Activated naive CD8-positive, alpha-beta T cell treated with anti-CD3 and anti-CD28 coated beads, Interleukin-2, amount 10 ng/mL, durations not matched to agents 7 days and 5 days (primary cell): ENCODE measurements around the gene OVCH1. TPM values are rescaled to one million over a fixed set of nuclear protein-coding genes. Genes with fewer than 3 reads are reported as not detected.

ENCODE experiments used
- ATAC-seq: fragments of 150-1000 bp; cut with Tn5 transposase; one replicate; pipeline ENCODE4 v1.10.0; 2021; ENCODE audit warnings: low read depth, moderate library complexity
- POLR2A ChIA-PET: fragments of 350-600 bp; sonication (Branson Sonifier 250); formaldehyde crosslinking; loops from one replicate; lab custom pipeline; 2021; ENCODE audit warnings: antibody characterized with exemption; lab: Charles Lee
- DNase-seq: peaks from one replicate; pipeline ENCODE4 v3.0.0; 2021
- H3K27ac Mint-ChIP-seq: one replicate; pipeline ENCODE4 v1.8.0; 2022; ENCODE audit warnings: mild to moderate bottlenecking, mixed read lengths
- H3K27me3 Mint-ChIP-seq: one replicate; pipeline ENCODE4 v1.8.0; 2022; ENCODE audit warnings: mild to moderate bottlenecking, moderate library complexity, mixed read lengths
- H3K36me3 Mint-ChIP-seq: one replicate; pipeline ENCODE4 v1.8.0; 2021; ENCODE audit warnings: mild to moderate bottlenecking, mixed read lengths
- H3K4me1 Mint-ChIP-seq: one replicate; pipeline ENCODE4 v1.8.0; 2021; ENCODE audit warnings: mixed read lengths
- H3K4me3 Mint-ChIP-seq: one replicate; pipeline ENCODE4 v1.8.0; 2022; ENCODE audit warnings: mild to moderate bottlenecking, moderate library complexity, mixed read lengths
- H3K9me3 Mint-ChIP-seq: one replicate; pipeline ENCODE4 v1.8.0; 2021; ENCODE audit warnings: mixed read lengths
- total RNA-seq, 2 experiments: library from RNA; stranded (reverse); gene quantifications; one replicate each; pipeline ENCODE4 v1.2.3, GENCODE V29; 2021

The OVCH1 gene
- total RNA-seq = not detected

DNA sequence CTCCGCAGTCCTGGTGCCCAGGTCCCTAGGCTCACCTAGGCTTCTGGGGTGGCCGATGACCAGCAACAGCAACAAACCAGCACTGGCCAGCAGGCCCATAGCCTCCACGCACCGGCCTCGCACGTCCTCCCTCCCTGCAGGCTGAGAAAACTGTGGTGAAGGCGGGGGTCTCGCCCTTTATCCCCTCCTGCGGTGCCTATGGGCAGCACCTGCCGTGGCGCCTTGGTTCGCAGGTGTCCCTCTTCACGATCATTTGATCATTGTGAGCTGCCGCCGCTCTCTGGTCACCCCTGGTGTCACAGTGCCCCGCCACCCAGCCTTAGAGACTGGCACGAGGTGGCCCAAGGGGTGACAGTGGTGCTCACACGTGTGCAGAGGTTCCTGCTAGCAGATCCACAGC is at the start of gene OVCH1:
Gene OVCH1 (minus strand): TSS at position 99 of the 400 bp plus-strand sequence. CDS start 0 bp downstream, at position 99.
- peaks cover 3% of the 10 kb centered on the region for H3K27me3 Mint-ChIP-seq
- no peaks in the 10 kb centered on the region for H3K36me3 Mint-ChIP-seq
- H3K27ac Mint-ChIP-seq = no peak within 1 kb of the TSS
- H3K4me1 Mint-ChIP-seq = no peaks in the 10 kb centered on the region
- no peaks in the 10 kb centered on the region for H3K9me3 Mint-ChIP-seq
- ATAC-seq = no peak
- no peak for DNase-seq
- POLR2A ChIA-PET = no interaction called here
- no peak within 1 kb of the TSS for H3K4me3 Mint-ChIP-seq

DNA sequence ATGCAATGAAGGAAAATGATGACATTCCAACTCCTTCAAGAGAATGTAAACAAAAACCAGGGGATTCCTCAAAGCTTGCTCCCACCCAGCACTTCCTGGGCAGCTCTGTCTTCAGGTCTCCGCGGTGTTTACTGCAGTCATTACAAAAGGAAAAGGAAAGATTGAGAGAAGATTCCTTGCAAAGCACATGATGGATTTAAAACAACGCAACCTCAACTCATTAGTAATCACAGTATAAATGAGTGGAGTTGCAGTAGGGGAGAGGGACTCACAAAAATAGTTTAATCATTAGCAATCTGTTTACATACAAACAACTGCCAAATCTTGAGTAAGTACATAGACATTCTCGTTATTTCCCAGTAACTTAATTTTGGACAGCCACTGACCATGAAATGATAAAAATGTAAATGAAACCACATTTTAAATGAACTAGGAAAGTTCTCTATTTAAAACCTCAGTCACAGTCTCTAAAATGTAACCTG is 49.7 kb upstream of the OVCH1 start:
- ATAC-seq (no peak), DNase-seq (no peak)
- Mint-ChIP-seq H3K27ac (no peak overlapping the region), H3K9me3 (no peaks in the 10 kb centered on the region), H3K36me3 (no peaks in the 10 kb centered on the region), H3K4me3 (no peak overlapping the region), H3K4me1 (no peaks in the 10 kb centered on the region), H3K27me3 (peaks cover 6% of the 10 kb centered on the region)
- POLR2A ChIA-PET = no interaction called here

DNA sequence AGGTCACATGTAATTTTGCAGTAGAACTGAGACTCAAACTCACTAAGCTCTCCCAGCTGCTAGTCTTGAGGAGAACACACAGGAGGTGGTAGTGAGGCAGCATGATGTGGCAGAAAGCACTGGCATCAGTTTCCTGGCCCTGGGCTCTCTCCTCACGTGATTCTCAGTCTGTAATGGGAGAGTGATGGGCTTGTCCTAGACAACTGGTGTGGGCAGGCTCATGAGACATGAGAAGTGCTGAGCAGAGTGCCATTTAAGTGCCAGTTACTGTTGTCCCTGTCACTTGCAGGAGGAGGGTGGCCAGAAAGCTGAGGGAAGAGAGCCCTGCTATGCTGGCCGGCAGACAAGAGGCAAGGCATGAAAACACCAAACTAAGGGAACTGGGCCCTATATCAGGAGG is 48.5 kb upstream of the OVCH1 start:
- Mint-ChIP-seq H3K27ac (no peak overlapping the region), H3K9me3 (no peaks in the 10 kb centered on the region), H3K4me1 (no peaks in the 10 kb centered on the region), H3K4me3 (no peak overlapping the region), H3K36me3 (no peaks in the 10 kb centered on the region), H3K27me3 (peaks cover 6% of the 10 kb centered on the region)
- ATAC-seq = no peak
- POLR2A ChIA-PET = no interaction called here
- DNase-seq = no peak

GRCh38 chr12:29545102-29545467 is 47.6 kb upstream of the OVCH1 start:
- Mint-ChIP-seq H3K4me3 (no peak overlapping the region), H3K9me3 (no peaks in the 10 kb centered on the region), H3K27me3 (peaks cover 6% of the 10 kb centered on the region), H3K27ac (no peak overlapping the region), H3K36me3 (no peaks in the 10 kb centered on the region), H3K4me1 (no peaks in the 10 kb centered on the region)
- no peak for DNase-seq
- POLR2A ChIA-PET = no interaction called here
- no peak for ATAC-seq

GRCh38 chr12:29544428-29545101 is 47.1 kb upstream of the OVCH1 start:
- POLR2A ChIA-PET = no interaction called here
- no peaks in the 10 kb centered on the region for H3K4me1 Mint-ChIP-seq
- no peak for ATAC-seq
- no peaks in the 10 kb centered on the region for H3K9me3 Mint-ChIP-seq
- H3K27me3 Mint-ChIP-seq = peaks cover 6% of the 10 kb centered on the region
- H3K27ac Mint-ChIP-seq = no peak overlapping the region
- no peak overlapping the region for H3K4me3 Mint-ChIP-seq
- no peaks in the 10 kb centered on the region for H3K36me3 Mint-ChIP-seq
- DNase-seq = no peak

GRCh38 chr12:29543036-29543435 is 45.5 kb upstream of the OVCH1 start:
- ATAC-seq (no peak), DNase-seq (no peak)
- Mint-ChIP-seq H3K27ac (no peak overlapping the region), H3K27me3 (peaks cover 6% of the 10 kb centered on the region), H3K4me3 (no peak overlapping the region), H3K4me1 (no peaks in the 10 kb centered on the region), H3K36me3 (no peaks in the 10 kb centered on the region), H3K9me3 (no peaks in the 10 kb centered on the region)
- POLR2A ChIA-PET = no interaction called here

- no peak overlapping the region for H3K4me3 Mint-ChIP-seq
- no peaks in the 10 kb centered on the region for H3K4me1 Mint-ChIP-seq
- H3K27me3 Mint-ChIP-seq = peaks cover 11% of the 10 kb centered on the region
- POLR2A ChIA-PET = no interaction called here
- ATAC-seq = no peak
- no peaks in the 10 kb centered on the region for H3K9me3 Mint-ChIP-seq
- no peaks in the 10 kb centered on the region for H3K36me3 Mint-ChIP-seq
- H3K27ac Mint-ChIP-seq = no peak overlapping the region
- DNase-seq = no peak
Observed at GRCh38 chr12:29537298-29537697, 39.8 kb upstream of the OVCH1 start.

DNA sequence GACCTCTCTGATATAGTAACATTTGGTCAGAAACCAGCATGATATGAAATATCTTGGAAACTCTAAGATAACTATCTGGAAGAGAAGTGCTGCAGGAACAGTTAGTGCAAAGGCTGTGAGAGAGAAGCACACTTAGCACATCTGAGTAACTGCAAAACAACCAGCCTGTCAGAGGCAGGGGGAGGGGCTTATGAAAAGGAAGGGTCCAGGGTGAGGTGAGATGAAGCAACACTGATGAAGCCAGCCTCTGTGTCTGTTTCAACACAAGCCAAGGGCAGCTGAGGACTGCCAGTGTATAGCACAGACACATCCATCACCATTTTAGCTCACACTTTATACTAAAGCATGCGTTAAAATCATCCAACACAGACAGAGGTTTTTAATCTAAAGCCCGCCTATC is 37.4 kb upstream of the OVCH1 start:
- ATAC-seq (no peak), DNase-seq (no peak)
- Mint-ChIP-seq H3K4me3 (no peak overlapping the region), H3K27ac (no peak overlapping the region), H3K36me3 (no peaks in the 10 kb centered on the region), H3K27me3 (peaks cover 14% of the 10 kb centered on the region), H3K9me3 (no peaks in the 10 kb centered on the region), H3K4me1 (no peaks in the 10 kb centered on the region)
- POLR2A ChIA-PET = no interaction called here

DNA sequence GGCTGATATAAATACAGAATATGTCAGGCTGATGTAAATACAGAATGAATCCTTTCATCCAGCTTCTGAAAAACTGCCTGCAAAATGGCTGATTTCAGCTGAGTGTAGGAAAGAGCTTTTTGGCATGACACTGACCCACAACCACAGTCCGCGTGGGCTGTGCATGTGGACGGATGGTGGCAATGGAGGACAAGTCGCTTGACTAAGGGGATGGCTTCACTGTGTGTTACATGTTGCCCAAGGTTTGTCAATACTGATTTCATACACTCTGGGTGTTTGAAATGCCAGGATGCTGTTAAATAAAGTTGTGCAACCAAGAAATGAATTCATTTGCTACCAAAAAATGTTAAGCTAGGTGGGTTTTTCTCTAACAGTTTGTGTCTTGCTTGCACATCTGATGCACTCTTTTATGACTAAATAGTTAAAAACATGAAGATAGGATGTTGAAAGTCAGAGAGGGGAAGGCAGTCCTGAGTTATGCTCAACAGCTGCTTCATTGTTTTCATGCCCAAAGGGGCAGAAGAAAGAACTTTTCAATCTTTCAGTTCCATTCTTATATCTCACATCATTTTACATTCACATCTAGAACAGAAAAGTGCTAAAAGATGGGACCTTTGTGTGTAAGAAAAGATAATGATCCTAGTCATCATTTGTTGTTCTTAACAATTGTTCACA is 36.5 kb upstream of the OVCH1 start:
- POLR2A ChIA-PET = no interaction called here
- Mint-ChIP-seq H3K4me3 (no peak overlapping the region), H3K36me3 (no peaks in the 10 kb centered on the region), H3K27ac (no peak overlapping the region), H3K4me1 (no peaks in the 10 kb centered on the region), H3K27me3 (peaks cover 17% of the 10 kb centered on the region), H3K9me3 (no peaks in the 10 kb centered on the region)
- DNase-seq (no peak), ATAC-seq (no peak)

- DNase-seq = no peak
Observed at GRCh38 chr12:29531471-29531870, 34.0 kb upstream of the OVCH1 start.

GRCh38 chr12:29530436-29530835 is 33.0 kb upstream of the OVCH1 start:
- H3K27me3 Mint-ChIP-seq = peaks cover 17% of the 10 kb centered on the region
- no peak for ATAC-seq
- no peak overlapping the region for H3K27ac Mint-ChIP-seq
- no peak for DNase-seq
- H3K9me3 Mint-ChIP-seq = no peaks in the 10 kb centered on the region
- H3K36me3 Mint-ChIP-seq = no peaks in the 10 kb centered on the region
- no peak overlapping the region for H3K4me3 Mint-ChIP-seq
- no peaks in the 10 kb centered on the region for H3K4me1 Mint-ChIP-seq
- POLR2A ChIA-PET = no interaction called here

More at GRCh38 chr12:29531471-29531870, 34.0 kb upstream of the OVCH1 start:
- no peaks in the 10 kb centered on the region for H3K36me3 Mint-ChIP-seq
- H3K4me1 Mint-ChIP-seq = no peaks in the 10 kb centered on the region
- H3K27me3 Mint-ChIP-seq = peaks cover 17% of the 10 kb centered on the region
- POLR2A ChIA-PET = no interaction called here
- H3K27ac Mint-ChIP-seq = no peak overlapping the region
- no peak for ATAC-seq
- H3K9me3 Mint-ChIP-seq = no peaks in the 10 kb centered on the region
- H3K4me3 Mint-ChIP-seq = no peak overlapping the region

DNA sequence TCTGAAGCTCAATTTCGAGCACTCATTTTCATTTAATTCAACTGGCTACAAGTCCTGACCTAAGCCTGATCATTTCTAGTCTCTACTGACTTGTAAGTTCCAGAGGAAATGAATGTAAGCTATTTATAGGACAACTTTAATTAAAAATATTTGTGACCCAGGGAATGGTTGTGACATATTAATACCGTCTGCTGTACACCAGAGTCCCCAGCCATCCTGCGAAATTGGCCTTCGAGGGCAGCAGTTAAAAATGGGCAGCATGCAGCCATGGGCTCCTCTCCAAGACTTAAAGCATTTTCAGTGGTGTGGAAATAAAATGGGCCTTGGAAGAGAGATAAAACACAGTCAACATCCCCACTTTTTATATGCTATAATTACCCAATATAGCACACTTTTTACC is 30.7 kb upstream of the OVCH1 start:
- no peaks in the 10 kb centered on the region for H3K9me3 Mint-ChIP-seq
- DNase-seq (no peak), ATAC-seq (no peak)
- H3K27me3 Mint-ChIP-seq = peaks cover 14% of the 10 kb centered on the region
- no peak overlapping the region for H3K27ac Mint-ChIP-seq
- H3K4me1 Mint-ChIP-seq = no peaks in the 10 kb centered on the region
- H3K36me3 Mint-ChIP-seq = no peaks in the 10 kb centered on the region
- no peak overlapping the region for H3K4me3 Mint-ChIP-seq
- POLR2A ChIA-PET = no interaction called here

GRCh38 chr12:29521951-29522350 is 24.5 kb upstream of the OVCH1 start:
- H3K9me3 Mint-ChIP-seq = no peaks in the 10 kb centered on the region
- ATAC-seq = no peak
- H3K27me3 Mint-ChIP-seq = peaks cover 3% of the 10 kb centered on the region
- no peak overlapping the region for H3K27ac Mint-ChIP-seq
- H3K4me3 Mint-ChIP-seq = no peak overlapping the region
- no peak for DNase-seq
- H3K36me3 Mint-ChIP-seq = no peaks in the 10 kb centered on the region
- POLR2A ChIA-PET = interaction anchor here (0.5 kb wide), 1 partner anchor 1283 kb away, joined by 3 read pairs; no protein-coding TSS in a partner anchor
- H3K4me1 Mint-ChIP-seq = no peaks in the 10 kb centered on the region

GRCh38 chr12:29519585-29520182 is 22.2 kb upstream of the OVCH1 start:
- no peaks in the 10 kb centered on the region for H3K9me3 Mint-ChIP-seq
- DNase-seq = no peak
- no peak for ATAC-seq
- H3K4me1 Mint-ChIP-seq = no peaks in the 10 kb centered on the region
- H3K4me3 Mint-ChIP-seq = no peak overlapping the region
- no peak overlapping the region for H3K27ac Mint-ChIP-seq
- POLR2A ChIA-PET = no interaction called here
- H3K36me3 Mint-ChIP-seq = no peaks in the 10 kb centered on the region
- H3K27me3 Mint-ChIP-seq = peaks cover under 1% of the 10 kb centered on the region
